Measurements from ENCODE around the gene SET.

The SET gene

GRCh38 chr9:128731691-128732090, 42.7 kb downstream of the SET start:
- in situ Hi-C loops (cut with MboI; ENCODE audit: low sequenced_read_pairs, unreplicated experiment) = no loop called here
- DNase-seq (ENCODE audit: low spot score) = no peak
- TF ChIP-seq CTCF (IDR thresholded peaks at IDR 0.05; ENCODE audit: borderline replicate concordance, control extremely low read depth, extremely low read depth, insufficient read depth, missing control alignments) = no peak

- no peak for TF ChIP-seq CTCF (IDR thresholded peaks at IDR 0.05; ENCODE audit: borderline replicate concordance, control extremely low read depth, extremely low read depth, insufficient read depth, missing control alignments)
- no peak for DNase-seq (ENCODE audit: low spot score)
- in situ Hi-C loops (cut with MboI; ENCODE audit: low sequenced_read_pairs, unreplicated experiment) = no loop called here
These were observed 43.6 kb downstream of the SET start for GRCh38 chr9:128732576-128732975.

- in situ Hi-C loops (cut with MboI; ENCODE audit: low sequenced_read_pairs, unreplicated experiment) = no loop called here
- DNase-seq (ENCODE audit: low spot score) = peak; percentile 65
- no peak for TF ChIP-seq CTCF (IDR thresholded peaks at IDR 0.05; ENCODE audit: borderline replicate concordance, control extremely low read depth, extremely low read depth, insufficient read depth, missing control alignments)
These were observed 44.2 kb downstream of the SET start for GRCh38 chr9:128733256-128733655.

GRCh38 chr9:128735373-128735772, 46.4 kb downstream of the SET start:
- TF ChIP-seq CTCF (IDR thresholded peaks at IDR 0.05; ENCODE audit: borderline replicate concordance, control extremely low read depth, extremely low read depth, insufficient read depth, missing control alignments) = no peak
- in situ Hi-C loops (cut with MboI; ENCODE audit: low sequenced_read_pairs, unreplicated experiment) = no loop called here
- no peak for DNase-seq (ENCODE audit: low spot score)

- in situ Hi-C loops (cut with MboI; ENCODE audit: low sequenced_read_pairs, unreplicated experiment) = no loop called here
- TF ChIP-seq CTCF (IDR thresholded peaks at IDR 0.05; ENCODE audit: borderline replicate concordance, control extremely low read depth, extremely low read depth, insufficient read depth, missing control alignments) = no peak
- DNase-seq (ENCODE audit: low spot score) = no peak
These were observed 53.4 kb downstream of the SET start for GRCh38 chr9:128742401-128742800.

GRCh38 chr9:128743421-128743820, 54.4 kb downstream of the SET start:
- in situ Hi-C loops (cut with MboI; ENCODE audit: low sequenced_read_pairs, unreplicated experiment) = no loop called here
- TF ChIP-seq CTCF (IDR thresholded peaks at IDR 0.05; ENCODE audit: borderline replicate concordance, control extremely low read depth, extremely low read depth, insufficient read depth, missing control alignments) = no peak

More at GRCh38 chr9:128743421-128743820, 54.4 kb downstream of the SET start:
- DNase-seq (ENCODE audit: low spot score) = no peak
